H1 (cell line): ENCODE measurements around the gene PAF1.

ENCODE experiments used
- CTCF ChIP-seq, 3 experiments: IDR thresholded peaks; 1 replicate in 2 of 3; 2 replicates in 1 of 3; pipeline versions ENCODE4 v1.5.1 to v1.6.1; 2011; ENCODE audit warnings: low read length in 3 of 3, mild to moderate bottlenecking in 3 of 3, inconsistent platforms in 2 of 3, low read depth in 1 of 3, moderate library complexity in 1 of 3; ENCODE audit not compliant: insufficient read depth in 1 of 3; ENCODE audit errors: control extremely low read depth in 1 of 3
- GABPA ChIP-seq: IDR thresholded peaks from 2 replicates; pipeline ENCODE4 v1.6.1; 2011; ENCODE audit warnings: mild to moderate bottlenecking, low read length, moderate library complexity, borderline replicate concordance; ENCODE audit not compliant: insufficient read depth
- HDAC2 ChIP-seq, 2 experiments: fragments of 300-600 bp in 1 of 2; sonication (generic) in 1 of 2; IDR thresholded peaks; 2 replicates each; pipeline ENCODE4 v1.6.1; 2011 to 2012; ENCODE audit warnings: low read depth in 2 of 2, low read length in 2 of 2, mild to moderate bottlenecking in 2 of 2, moderate library complexity in 2 of 2, borderline replicate concordance in 1 of 2, inconsistent platforms in 1 of 2
- MAFK ChIP-seq: IDR thresholded peaks from 2 replicates; pipeline ENCODE4 v1.6.1; 2012; ENCODE audit warnings: low read depth, mild to moderate bottlenecking, improper control_type of control experiment, low read length
- MAX ChIP-seq: IDR thresholded peaks from 2 replicates; pipeline ENCODE4 v1.6.1; 2012; ENCODE audit warnings: inconsistent platforms
- POLR2A ChIP-seq, 2 experiments: IDR thresholded peaks; 1 replicate in 1 of 2; 2 replicates in 1 of 2; pipeline ENCODE4 v1.6.1; 2011; ENCODE audit warnings: low read depth in 2 of 2, low read length in 2 of 2, mild to moderate bottlenecking in 2 of 2; ENCODE audit errors: control extremely low read depth in 1 of 2
- RAD21 ChIP-seq, 2 experiments: IDR thresholded peaks in 1 of 2; conservative IDR thresholded peaks in 1 of 2; 2 replicates each; pipeline ENCODE4 v1.6.1; 2011; ENCODE audit warnings: low read depth in 2 of 2, low read length in 2 of 2, improper control_type of control experiment in 1 of 2, inconsistent platforms in 1 of 2, mild to moderate bottlenecking in 1 of 2, moderate library complexity in 1 of 2
- SAP30 ChIP-seq: fragments of 300-600 bp; sonication (generic); IDR thresholded peaks from 2 replicates; pipeline ENCODE4 v1.7.1; 2012; ENCODE audit warnings: low read length, moderate library complexity, mild to moderate bottlenecking, inconsistent platforms; ENCODE audit not compliant: insufficient read depth, insufficient replicate concordance
- USF2 ChIP-seq: IDR thresholded peaks from 2 replicates; pipeline ENCODE4 v1.6.1; 2011; ENCODE audit warnings: low read length, improper control_type of control experiment
- ZNF274 ChIP-seq: IDR thresholded peaks from 2 replicates; pipeline ENCODE4 v1.7.0; 2012; ENCODE audit warnings: low read length, borderline replicate concordance; ENCODE audit errors: extremely low read depth

GRCh38 chr19:39412100-39412866 lies 21.4 kb upstream of the PAF1 start, which contains the start of gene PLEKHG2:
- TF ChIP-seq SAP30 = no peak
- no peak for TF ChIP-seq GABPA
- TF ChIP-seq HDAC2 (IDR thresholded peaks at IDR 0.05; ENCODE audit: borderline replicate concordance in 1 of 2, low read depth in 2 of 2, low read length in 2 of 2) = no peak
- TF ChIP-seq USF2 = peak; percentile 85
- TF ChIP-seq MAX = peak; percentile 63
- TF ChIP-seq POLR2A (IDR thresholded peaks at IDR 0.05; ENCODE audit: control extremely low read depth in 1 of 2, low read depth in 2 of 2, low read length in 2 of 2) = peak; percentile 68 to 93
- peak; percentile 35 to 52; a peak in 3 of 4 replicates for TF ChIP-seq RAD21 (IDR thresholded peaks at IDR 0.05 in 1 of 2, conservative IDR thresholded peaks at IDR 0.05 in 1 of 2; ENCODE audit: low read depth in 2 of 2, low read length in 2 of 2)
- TF ChIP-seq ZNF274 = no peak
- no peak for TF ChIP-seq MAFK
- TF ChIP-seq CTCF (IDR thresholded peaks at IDR 0.05; ENCODE audit: control extremely low read depth in 1 of 3, insufficient read depth in 1 of 3, low read depth in 1 of 3, low read length in 3 of 3) = peak; percentile 76 to 85 (median 81)
